Kidney (tissue), 14 donors: ENCODE measurements around the gene TXLNG. TPM values are rescaled to one million over a fixed set of nuclear protein-coding genes. Genes with fewer than 3 reads are reported as not detected.

ENCODE experiments used
- DNase-seq, 5 donors: peaks; one replicate each; pipeline ENCODE4 v3.0.0-alpha.2; 2013 to 2020
- FAIRE-seq: peaks from 2 replicates; lab custom pipeline; 2012; peaks lifted over from hg19 to GRCh38; lab: Jason Lieb, UNC
- H3K27ac ChIP-seq, 2 donors: one replicate each; pipeline ENCODE4 v1.7.0; 2013; ENCODE audit warnings: low read depth in 2 of 2, low read length in 2 of 2, inconsistent platforms in 1 of 2
- H3K27me3 ChIP-seq: one replicate; pipeline ENCODE4 v1.7.1; 2013; ENCODE audit warnings: low read length, inconsistent platforms; ENCODE audit not compliant: control insufficient read depth, insufficient read depth
- H3K36me3 ChIP-seq, 3 donors: one replicate each; pipeline versions ENCODE4 v1.7.0 to v1.7.1; 2013; ENCODE audit warnings: low read length in 3 of 3, control low read depth in 1 of 3, inconsistent platforms in 1 of 3; ENCODE audit not compliant: insufficient read depth in 3 of 3, control insufficient read depth in 2 of 3
- H3K4me1 ChIP-seq, 3 donors: one replicate each; pipeline versions ENCODE4 v1.7.0 to v1.7.1; 2013; ENCODE audit warnings: low read length in 3 of 3, inconsistent platforms in 1 of 3, low read depth in 1 of 3; ENCODE audit not compliant: control insufficient read depth in 2 of 3, insufficient read depth in 2 of 3
- H3K4me3 ChIP-seq, 3 donors: one replicate each; pipeline versions ENCODE4 v1.7.0 to v1.8.1; 2013; ENCODE audit warnings: low read length in 3 of 3, control low read depth in 1 of 3, inconsistent platforms in 1 of 3
- H3K9ac ChIP-seq, 3 donors: one replicate each; pipeline versions ENCODE4 v1.7.0 to v1.7.1; 2013; ENCODE audit warnings: low read length in 3 of 3, control low read depth in 1 of 3, inconsistent platforms in 1 of 3
- H3K9me3 ChIP-seq, 3 donors: one replicate each; pipeline versions ENCODE4 v1.7.0 to v1.7.1; 2013; ENCODE audit warnings: low read length in 3 of 3, control low read depth in 1 of 3, inconsistent platforms in 1 of 3; ENCODE audit not compliant: control insufficient read depth in 2 of 3, insufficient read depth in 1 of 3
- CTCF ChIP-seq: IDR thresholded peaks from 3 replicates; pipeline ENCODE4 v1.5.1; 2012; ENCODE audit warnings: mild to moderate bottlenecking, moderate library complexity, borderline replicate concordance; ENCODE audit not compliant: insufficient read depth; ENCODE audit errors: extremely low read depth
- intact Hi-C: fragments of 100-400 bp; cut with DNase I; formaldehyde crosslinking; loops from one replicate; pipeline ENCODE4 v1.11.1; 2022
- polyA plus RNA-seq: library from polyadenylated mRNA; stranded (reverse); fragments of 350-450 nt; fragmentation: Illumina TruSeq; extraction: RNeasy Lipid Tissue Mini Kit (QIAGEN cat#74804); gene quantifications from one replicate; pipeline ENCODE4 v1.2.3, GENCODE V29; 2014; ENCODE audit warnings: low read depth, low replicate concordance; ENCODE audit not compliant: insufficient read depth
- total RNA-seq: library from RNA; stranded (reverse); fragmentation: NEBNext Ultra II Directional; extraction: Animal tissue kit (Norgen Biotek cat#: 25700); gene quantifications from one replicate; pipeline ENCODE4 v1.2.1, GENCODE V29; 2021
- donor health status: control.
- donor health status: control.
- donor health status: control.
- donor health status: control.
- donor health status: control.
- donor health status: DM: yes; HTN: yes; CAD: no.
- donor health status: Normal renal cell carcinoma (clear cell type).

Gene TXLNG
- total and polyA plus RNA-seq, 2 donors from 2014 or later, result 5.9 to 12.3 TPM

GRCh38 chrX:16842684-16843083 lies 56.4 kb downstream of the TXLNG start:
- TF ChIP-seq CTCF, result no peak
- H3K4me3 ChIP-seq, result no peak overlapping the region
- intact Hi-C loops, result no loop called here
- H3K4me1 ChIP-seq, result peaks cover 0 to 3% (median 0%) of the 10 kb centered on the region in 3 donors
- peaks cover 8% of the 10 kb centered on the region for H3K27me3 ChIP-seq
- H3K36me3 ChIP-seq, result peaks cover 0 to 5% (median 2%) of the 10 kb centered on the region in 3 donors
- H3K27ac ChIP-seq, result no peak overlapping the region
- DNase-seq (no peak), FAIRE-seq (no peak)
- no peak overlapping the region for H3K9ac ChIP-seq
- no peaks in the 10 kb centered on the region for H3K9me3 ChIP-seq

DNA sequence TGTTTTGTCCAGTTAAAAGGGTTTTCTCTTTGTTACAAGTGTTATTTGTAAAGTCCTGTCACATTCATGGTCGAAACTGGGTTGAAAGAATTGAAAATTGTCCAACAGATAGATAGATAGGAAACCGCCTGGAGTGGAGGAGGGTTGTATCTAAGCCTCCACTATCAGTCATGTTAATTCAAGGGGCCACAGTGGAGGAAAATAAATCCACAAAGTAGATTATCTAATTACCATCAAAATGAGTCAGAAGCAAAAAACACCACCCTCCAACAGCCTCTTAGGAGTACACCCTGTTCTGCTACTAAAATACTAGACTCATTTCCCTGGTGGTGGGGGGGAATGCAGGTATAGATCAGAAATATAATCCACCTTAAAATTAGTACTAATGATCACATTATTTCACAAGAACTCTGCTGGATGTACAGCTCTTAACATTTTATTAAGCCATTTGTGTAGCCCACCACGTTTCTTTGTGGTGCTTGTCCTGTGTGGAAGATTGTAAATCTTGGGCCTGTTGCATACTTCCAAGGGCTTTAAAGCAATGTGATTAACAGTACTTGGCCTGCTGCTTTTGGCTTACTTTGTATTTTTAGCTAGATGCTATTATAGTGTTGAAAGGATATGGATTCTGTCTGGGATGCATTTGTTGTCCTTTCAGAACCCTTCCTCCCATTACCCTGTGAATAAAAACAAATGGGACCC lies 57.1 kb downstream of the TXLNG start:
- peak in 1 of 5 donors; percentile 30 for DNase-seq
- intact Hi-C loops, result no loop called here
- Histone ChIP-seq H3K27ac (no peak overlapping the region), H3K36me3 (peaks cover 2 to 5% (median 5%) of the 10 kb centered on the region in 3 donors), H3K27me3 (peaks cover 8% of the 10 kb centered on the region), H3K9me3 (no peaks in the 10 kb centered on the region), H3K9ac (no peak overlapping the region), H3K4me3 (no peak overlapping the region), H3K4me1 (peaks cover 0 to 3% (median 0%) of the 10 kb centered on the region in 3 donors)
- TF ChIP-seq CTCF, result no peak
- no peak for FAIRE-seq

DNA sequence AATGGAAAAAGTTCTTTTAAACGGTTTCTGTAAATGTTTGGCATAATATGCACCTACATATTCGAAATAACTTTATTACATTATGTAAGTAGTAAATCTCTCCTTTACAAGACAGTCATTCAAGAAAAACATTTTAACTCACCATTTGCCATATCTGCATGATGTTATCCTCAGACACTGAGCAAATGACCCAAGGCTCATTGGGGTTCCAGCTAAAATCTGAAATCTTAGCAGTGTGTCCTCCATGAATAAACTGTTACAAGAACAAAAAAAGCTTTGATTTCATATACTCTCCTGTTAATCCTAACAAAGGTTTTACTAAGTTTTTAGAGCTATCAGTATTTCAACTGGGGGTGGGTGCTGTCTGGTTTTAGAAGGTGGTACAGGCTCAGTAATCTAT lies 59.4 kb downstream of the TXLNG start:
- DNase-seq (no peak), FAIRE-seq (no peak)
- no peak for TF ChIP-seq CTCF
- Histone ChIP-seq H3K4me1 (peaks cover 0 to 3% (median 0%) of the 10 kb centered on the region in 3 donors), H3K9ac (no peak overlapping the region), H3K36me3 (peaks cover 5 to 9% (median 5%) of the 10 kb centered on the region in 3 donors), H3K27me3 (peaks cover 12% of the 10 kb centered on the region), H3K27ac (no peak overlapping the region), H3K9me3 (no peaks in the 10 kb centered on the region), H3K4me3 (no peak overlapping the region)
- intact Hi-C loops, result no loop called here
